ENCODE data around the gene ETFBKMT. TPM values are rescaled to one million over a fixed set of nuclear protein-coding genes. Genes with fewer than 3 reads are reported as not detected.
"Not testable (repeated sequence)": the region's sequence is repeated elsewhere in the genome, so short reads cannot be mapped to it uniquely, and the experiment has no call there.

The ETFBKMT gene
- total and polyA plus RNA-seq, 4 experiments from 2014 or later: 1.3 to 2.2 (median 1.7) TPM

- H3K9me3 ChIP-seq (ENCODE audit: control insufficient read depth in 1 of 2, low read length in 2 of 2); H3K36me3 ChIP-seq (ENCODE audit: insufficient read depth, low read length); H3K27me3 ChIP-seq (ENCODE audit: insufficient read depth, low read length); intact Hi-C loops (cut with micrococcal nuclease); H3K27me3 Mint-ChIP-seq; DNase-seq; H3K4me3 ChIP-seq (ENCODE audit: low read length in 2 of 2); H3K27ac ChIP-seq (ENCODE audit: low read depth, low read length); H3K4me3 Mint-ChIP-seq: not testable (repeated sequence)
- H3K4me1 ChIP-seq (ENCODE audit: insufficient read depth, low read length): peaks cover 27% of the 10 kb centered on the region
- peaks cover 18 to 45% (median 31%) of the 10 kb centered on the region in 4 donors for H3K4me1 Mint-ChIP-seq
- peaks cover 2 to 43% (median 7%) of the 10 kb centered on the region in 8 donors for H3K9me3 Mint-ChIP-seq
- peak overlapping the region in 2 of 7 donors; percentile 47 to 71 for H3K27ac Mint-ChIP-seq
- ChIA-PET POLR2A (ENCODE audit: partially characterized antibody) (interaction anchor here (3.4 kb wide), 1 partner anchor 10 kb away, joined by 17 read pairs; the partner anchor contains the start of gene AMN1), CTCF (ENCODE audit: partially characterized antibody) (interaction anchor here (1.8 kb wide), 1 partner anchor 11 kb away, joined by 4 read pairs; the partner anchor contains the start of gene AMN1)
- peaks cover 43 to 65% of the 10 kb centered on the region in 2 donors for H3K36me3 Mint-ChIP-seq
These were observed 59.2 kb downstream of the ETFBKMT start for GRCh38 chr12:31718542-31719198.

GRCh38 chr12:31722580-31722979 is 63.1 kb downstream of the ETFBKMT start:
- ChIA-PET POLR2A (ENCODE audit: partially characterized antibody) (interaction anchor here (0.8 to 1.7 kb wide), 3 partner anchors 45 to 239 kb away, joined by 3 to 4 read pairs (median 4); no protein-coding TSS in a partner anchor), CTCF (ENCODE audit: partially characterized antibody) (interaction anchor here (0.5 kb wide), 1 partner anchor 320 kb away, joined by 4 read pairs; no protein-coding TSS in a partner anchor)
- H3K9me3 ChIP-seq (ENCODE audit: control insufficient read depth in 1 of 2, low read length in 2 of 2): no peaks in the 10 kb centered on the region
- peaks cover 0 to 24% (median 6%) of the 10 kb centered on the region in 8 donors for H3K9me3 Mint-ChIP-seq
- H3K27me3 ChIP-seq (ENCODE audit: insufficient read depth, low read length): no peaks in the 10 kb centered on the region
- H3K27me3 Mint-ChIP-seq: no peaks in the 10 kb centered on the region
- H3K4me1 Mint-ChIP-seq: peaks cover 34 to 63% (median 52%) of the 10 kb centered on the region in 4 donors
- intact Hi-C loops (cut with micrococcal nuclease): no loop called here
- DNase-seq: no peak
- H3K36me3 ChIP-seq (ENCODE audit: insufficient read depth, low read length): no peaks in the 10 kb centered on the region
- H3K36me3 Mint-ChIP-seq: peaks cover 40 to 74% of the 10 kb centered on the region in 2 donors
- H3K4me1 ChIP-seq (ENCODE audit: insufficient read depth, low read length): peaks cover 55% of the 10 kb centered on the region
- H3K27ac ChIP-seq (ENCODE audit: low read depth, low read length): no peak overlapping the region
- peak overlapping the region in 5 of 7 donors; percentile 61 to 93 (median 81) for H3K27ac Mint-ChIP-seq
- no peak overlapping the region for H3K4me3 ChIP-seq (ENCODE audit: low read length in 2 of 2)
- peak overlapping the region in 7 of 8 donors; percentile 37 to 75 (median 65) for H3K4me3 Mint-ChIP-seq

Other genes with a start within 250 kb of the ETFBKMT start
- gene DENND5B, start 68.6 kb upstream of the ETFBKMT start, total RNA-seq: not detected
- gene DENND5B, start 68.6 kb upstream of the ETFBKMT start, polyA plus RNA-seq: under 1 TPM in 1 of 2 donors, not detected in 1; 0.60 TPM
- 10 to 100 TPM; 15.3 to 18.4 TPM for gene AMN1, start 69.3 kb downstream of the ETFBKMT start, total RNA-seq
- gene AMN1, start 69.3 kb downstream of the ETFBKMT start, polyA plus RNA-seq: 10 to 100 TPM in 1 of 2 donors, 1 to 10 TPM in 1; 9.6 to 14.4 TPM

Data from CD4-positive, alpha-beta memory T cell (primary cell).